GM12801 (cell line): ENCODE measurements around the gene ZNF438.

Source experiments
- CTCF ChIP-seq: IDR thresholded peaks from one replicate; pipeline ENCODE4 v1.5.1; 2011; ENCODE audit warnings: control low read depth; ENCODE audit not compliant: insufficient read length; ENCODE audit errors: extremely low read depth

ZNF438 gene

GRCh38 chr10:31041011-31041410 lies 9.3 kb upstream of the ZNF438 start:
- no peak for TF ChIP-seq CTCF

- TF ChIP-seq CTCF, result no peak
Measured at GRCh38 chr10:31037749-31038148, 6.1 kb upstream of the ZNF438 start.

- no peak for TF ChIP-seq CTCF
Measured at GRCh38 chr10:31036209-31036608, 4.5 kb upstream of the ZNF438 start.

- no peak for TF ChIP-seq CTCF
Measured at GRCh38 chr10:31035266-31035798, 3.7 kb upstream of the ZNF438 start.

GRCh38 chr10:31034098-31034909 lies 2.6 kb upstream of the ZNF438 start:
- no peak for TF ChIP-seq CTCF

- no peak for TF ChIP-seq CTCF
Measured at GRCh38 chr10:31033147-31033546, 1.5 kb upstream of the ZNF438 start.

- TF ChIP-seq CTCF, result no peak
Measured at GRCh38 chr10:31032258-31033132, 830 bp upstream of the ZNF438 start.
